Gastrocnemius medialis (tissue), 4 donors: ENCODE results near the gene SCARF1.

ENCODE experiments used
- POLR2A ChIP-seq, 2 donors: fragments of 450-650 bp; IDR thresholded peaks; one replicate each; pipeline ENCODE4 v1.6.1; 2017; ENCODE audit warnings: antibody characterized with exemption in 2 of 2, mild to moderate bottlenecking in 2 of 2, moderate library complexity in 2 of 2
- TF ChIP-seq, protein P1 (sequence below), 5 experiments: fragments of 450-650 bp in 3 of 5; fragments of 200-600 bp in 2 of 5; sonication (generic) in 2 of 5; IDR thresholded peaks in 4 of 5; conservative IDR thresholded peaks in 1 of 5; 1 replicate in 4 of 5; 2 replicates in 1 of 5; pipeline ENCODE4 v1.5.1; 2016 to 2019; ENCODE audit warnings: antibody characterized with exemption in 5 of 5, mild to moderate bottlenecking in 3 of 5, moderate library complexity in 3 of 5

DNA sequence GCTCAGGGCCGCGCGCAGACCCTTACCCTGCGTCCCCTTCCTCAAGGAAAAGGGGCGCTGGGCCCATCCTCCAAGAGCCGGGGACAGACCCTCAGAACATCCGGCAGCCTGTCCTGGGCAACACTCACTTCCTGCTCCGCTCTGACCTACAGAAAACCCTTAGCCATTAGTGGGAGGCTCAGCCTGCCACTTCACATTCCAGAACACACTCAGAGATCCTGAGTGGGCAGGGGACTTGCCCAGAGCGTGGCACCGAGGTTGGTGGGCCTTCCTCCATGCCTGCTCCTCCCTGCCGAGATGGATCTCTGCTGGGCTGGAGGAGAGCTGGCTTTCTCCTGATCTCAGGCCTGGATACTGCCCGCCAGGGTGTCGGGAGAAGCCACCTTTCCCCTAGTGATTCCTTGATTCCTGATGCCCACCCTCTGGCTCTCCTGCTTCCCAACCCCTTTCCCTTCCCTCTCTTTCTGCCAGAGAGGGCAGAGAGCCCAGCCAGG lies 1.5 kb downstream of the SCARF1 start:
- TF ChIP-seq POLR2A (IDR thresholded peaks at IDR 0.05): no peak
- TF ChIP-seq, protein P1, sequence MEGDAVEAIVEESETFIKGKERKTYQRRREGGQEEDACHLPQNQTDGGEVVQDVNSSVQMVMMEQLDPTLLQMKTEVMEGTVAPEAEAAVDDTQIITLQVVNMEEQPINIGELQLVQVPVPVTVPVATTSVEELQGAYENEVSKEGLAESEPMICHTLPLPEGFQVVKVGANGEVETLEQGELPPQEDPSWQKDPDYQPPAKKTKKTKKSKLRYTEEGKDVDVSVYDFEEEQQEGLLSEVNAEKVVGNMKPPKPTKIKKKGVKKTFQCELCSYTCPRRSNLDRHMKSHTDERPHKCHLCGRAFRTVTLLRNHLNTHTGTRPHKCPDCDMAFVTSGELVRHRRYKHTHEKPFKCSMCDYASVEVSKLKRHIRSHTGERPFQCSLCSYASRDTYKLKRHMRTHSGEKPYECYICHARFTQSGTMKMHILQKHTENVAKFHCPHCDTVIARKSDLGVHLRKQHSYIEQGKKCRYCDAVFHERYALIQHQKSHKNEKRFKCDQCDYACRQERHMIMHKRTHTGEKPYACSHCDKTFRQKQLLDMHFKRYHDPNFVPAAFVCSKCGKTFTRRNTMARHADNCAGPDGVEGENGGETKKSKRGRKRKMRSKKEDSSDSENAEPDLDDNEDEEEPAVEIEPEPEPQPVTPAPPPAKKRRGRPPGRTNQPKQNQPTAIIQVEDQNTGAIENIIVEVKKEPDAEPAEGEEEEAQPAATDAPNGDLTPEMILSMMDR (IDR thresholded peaks at IDR 0.05 in 4 of 5, conservative IDR thresholded peaks at IDR 0.05 in 1 of 5): no peak
